H1 (cell line): ENCODE measurements around the gene SF3A2. TPM values are rescaled to one million over a fixed set of nuclear protein-coding genes. Genes with fewer than 3 reads are reported as not detected.

Experiments
- ASH2L ChIP-seq: fragments of 200-600, 300-600 bp; sonication (generic); IDR thresholded peaks from one replicate; pipeline ENCODE4 v1.7.1; 2017; ENCODE audit warnings: low read length
- BRCA1 ChIP-seq: IDR thresholded peaks from 2 replicates; pipeline ENCODE4 v1.6.1; 2012; ENCODE audit warnings: low read depth, low read length, improper control_type of control experiment
- CHD1 ChIP-seq: IDR thresholded peaks from 2 replicates; pipeline ENCODE4 v1.6.1; 2012; ENCODE audit warnings: low read depth, low read length, improper control_type of control experiment
- FOSL1 ChIP-seq: IDR thresholded peaks from 2 replicates; pipeline ENCODE4 v1.6.1; 2011; ENCODE audit warnings: mild to moderate bottlenecking, low read depth, low read length, moderate library complexity; ENCODE audit not compliant: insufficient read depth
- RBBP5 ChIP-seq: IDR thresholded peaks from 2 replicates; pipeline ENCODE4 v1.7.1; 2012; ENCODE audit warnings: low read depth, mild to moderate bottlenecking, inconsistent platforms, low read length, moderate library complexity, borderline replicate concordance
- SIRT6 ChIP-seq: IDR thresholded peaks from one replicate; pipeline ENCODE4 v1.7.1; 2012; ENCODE audit warnings: low read length, inconsistent platforms
- SP2 ChIP-seq: IDR thresholded peaks from 2 replicates; pipeline ENCODE4 v1.6.1; 2012; ENCODE audit warnings: mild to moderate bottlenecking, low read length, inconsistent platforms
- YY1 ChIP-seq: IDR thresholded peaks from 2 replicates; pipeline ENCODE4 v1.6.1; 2011; ENCODE audit warnings: low read depth, mild to moderate bottlenecking, low read length
- polyA plus RNA-seq, 7 experiments: library from polyadenylated mRNA; depleted of rRNA in 3 of 7; stranded (reverse) in 5 of 7; unstranded in 2 of 7; fragments of >200 nt in 5 of 7; fragments of 200-250 nt in 2 of 7; gene quantifications; 1 replicate in 5 of 7; 2 replicates in 1 of 7; 4 replicates in 1 of 7; pipeline versions ENCODE4 v1.2.1 to v1.2.3, GENCODE V29; 2011 to 2013; ENCODE audit warnings: missing spikeins in 2 of 7, mixed read lengths in 2 of 7
- total RNA-seq: library from RNA; stranded (reverse); fragmentation: NEBNext Ultra II Directional; extraction: Animal tissue kit (Norgen Biotek cat#: 25700); gene quantifications from 2 replicates; pipeline ENCODE4 v1.2.1, GENCODE V29; 2021
- TF ChIP-seq, protein P1 (sequence below): fragments of 300-600 bp; sonication (generic); IDR thresholded peaks from 2 replicates; pipeline ENCODE4 v1.7.1; 2012; ENCODE audit warnings: low read length, moderate library complexity, mild to moderate bottlenecking, inconsistent platforms; ENCODE audit not compliant: insufficient replicate concordance
- TF ChIP-seq, protein P2 (sequence below): IDR thresholded peaks from 2 replicates; pipeline ENCODE4 v1.6.1; 2011; ENCODE audit warnings: low read depth, mild to moderate bottlenecking, low read length; ENCODE audit not compliant: insufficient read depth

The SF3A2 gene
- total and polyA plus RNA-seq, 2 of the 8 experiments (the other 6 are each of a cell fraction or from before 2014, with no cell fraction given): 15.3 to 146 TPM

DNA sequence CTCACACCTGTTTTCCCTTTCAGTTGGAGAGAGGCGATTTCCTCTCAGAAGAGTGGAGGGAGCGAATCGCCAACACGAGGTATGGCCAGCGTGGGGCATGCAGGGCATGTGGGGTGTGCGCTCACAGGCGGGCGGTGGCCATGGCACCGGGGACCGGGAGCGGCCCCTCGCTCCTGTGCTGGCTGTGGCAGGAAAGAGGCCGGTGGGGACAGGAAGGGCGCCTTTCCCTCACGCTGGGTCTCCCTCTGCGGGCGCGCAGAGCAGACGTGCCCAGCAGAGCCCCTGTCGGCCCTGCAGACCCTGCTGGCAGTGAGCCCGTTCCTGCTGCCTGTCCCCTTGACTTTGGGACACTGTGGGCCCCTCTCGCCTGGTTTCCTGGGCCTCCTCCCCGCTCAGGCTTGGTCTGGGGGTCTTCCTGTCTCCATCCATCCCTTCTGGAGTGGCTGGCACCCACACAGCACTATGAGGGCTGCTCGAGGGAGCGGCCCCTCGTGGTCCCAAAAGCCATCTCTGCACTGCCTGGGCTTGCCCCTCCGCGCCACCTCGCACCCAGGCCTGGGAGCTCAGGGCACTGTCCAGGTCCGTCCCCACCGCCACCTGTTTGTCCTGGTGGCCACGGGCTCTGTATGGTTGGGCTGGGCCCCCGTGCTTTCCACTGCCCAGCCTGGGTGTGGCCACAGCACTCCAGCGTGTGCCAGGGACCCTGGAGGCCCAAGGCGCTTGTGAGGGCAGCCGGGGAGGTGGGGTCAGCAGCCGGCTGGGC lies 36.6 kb upstream of the SF3A2 start (continued):
- TF ChIP-seq, protein P1, sequence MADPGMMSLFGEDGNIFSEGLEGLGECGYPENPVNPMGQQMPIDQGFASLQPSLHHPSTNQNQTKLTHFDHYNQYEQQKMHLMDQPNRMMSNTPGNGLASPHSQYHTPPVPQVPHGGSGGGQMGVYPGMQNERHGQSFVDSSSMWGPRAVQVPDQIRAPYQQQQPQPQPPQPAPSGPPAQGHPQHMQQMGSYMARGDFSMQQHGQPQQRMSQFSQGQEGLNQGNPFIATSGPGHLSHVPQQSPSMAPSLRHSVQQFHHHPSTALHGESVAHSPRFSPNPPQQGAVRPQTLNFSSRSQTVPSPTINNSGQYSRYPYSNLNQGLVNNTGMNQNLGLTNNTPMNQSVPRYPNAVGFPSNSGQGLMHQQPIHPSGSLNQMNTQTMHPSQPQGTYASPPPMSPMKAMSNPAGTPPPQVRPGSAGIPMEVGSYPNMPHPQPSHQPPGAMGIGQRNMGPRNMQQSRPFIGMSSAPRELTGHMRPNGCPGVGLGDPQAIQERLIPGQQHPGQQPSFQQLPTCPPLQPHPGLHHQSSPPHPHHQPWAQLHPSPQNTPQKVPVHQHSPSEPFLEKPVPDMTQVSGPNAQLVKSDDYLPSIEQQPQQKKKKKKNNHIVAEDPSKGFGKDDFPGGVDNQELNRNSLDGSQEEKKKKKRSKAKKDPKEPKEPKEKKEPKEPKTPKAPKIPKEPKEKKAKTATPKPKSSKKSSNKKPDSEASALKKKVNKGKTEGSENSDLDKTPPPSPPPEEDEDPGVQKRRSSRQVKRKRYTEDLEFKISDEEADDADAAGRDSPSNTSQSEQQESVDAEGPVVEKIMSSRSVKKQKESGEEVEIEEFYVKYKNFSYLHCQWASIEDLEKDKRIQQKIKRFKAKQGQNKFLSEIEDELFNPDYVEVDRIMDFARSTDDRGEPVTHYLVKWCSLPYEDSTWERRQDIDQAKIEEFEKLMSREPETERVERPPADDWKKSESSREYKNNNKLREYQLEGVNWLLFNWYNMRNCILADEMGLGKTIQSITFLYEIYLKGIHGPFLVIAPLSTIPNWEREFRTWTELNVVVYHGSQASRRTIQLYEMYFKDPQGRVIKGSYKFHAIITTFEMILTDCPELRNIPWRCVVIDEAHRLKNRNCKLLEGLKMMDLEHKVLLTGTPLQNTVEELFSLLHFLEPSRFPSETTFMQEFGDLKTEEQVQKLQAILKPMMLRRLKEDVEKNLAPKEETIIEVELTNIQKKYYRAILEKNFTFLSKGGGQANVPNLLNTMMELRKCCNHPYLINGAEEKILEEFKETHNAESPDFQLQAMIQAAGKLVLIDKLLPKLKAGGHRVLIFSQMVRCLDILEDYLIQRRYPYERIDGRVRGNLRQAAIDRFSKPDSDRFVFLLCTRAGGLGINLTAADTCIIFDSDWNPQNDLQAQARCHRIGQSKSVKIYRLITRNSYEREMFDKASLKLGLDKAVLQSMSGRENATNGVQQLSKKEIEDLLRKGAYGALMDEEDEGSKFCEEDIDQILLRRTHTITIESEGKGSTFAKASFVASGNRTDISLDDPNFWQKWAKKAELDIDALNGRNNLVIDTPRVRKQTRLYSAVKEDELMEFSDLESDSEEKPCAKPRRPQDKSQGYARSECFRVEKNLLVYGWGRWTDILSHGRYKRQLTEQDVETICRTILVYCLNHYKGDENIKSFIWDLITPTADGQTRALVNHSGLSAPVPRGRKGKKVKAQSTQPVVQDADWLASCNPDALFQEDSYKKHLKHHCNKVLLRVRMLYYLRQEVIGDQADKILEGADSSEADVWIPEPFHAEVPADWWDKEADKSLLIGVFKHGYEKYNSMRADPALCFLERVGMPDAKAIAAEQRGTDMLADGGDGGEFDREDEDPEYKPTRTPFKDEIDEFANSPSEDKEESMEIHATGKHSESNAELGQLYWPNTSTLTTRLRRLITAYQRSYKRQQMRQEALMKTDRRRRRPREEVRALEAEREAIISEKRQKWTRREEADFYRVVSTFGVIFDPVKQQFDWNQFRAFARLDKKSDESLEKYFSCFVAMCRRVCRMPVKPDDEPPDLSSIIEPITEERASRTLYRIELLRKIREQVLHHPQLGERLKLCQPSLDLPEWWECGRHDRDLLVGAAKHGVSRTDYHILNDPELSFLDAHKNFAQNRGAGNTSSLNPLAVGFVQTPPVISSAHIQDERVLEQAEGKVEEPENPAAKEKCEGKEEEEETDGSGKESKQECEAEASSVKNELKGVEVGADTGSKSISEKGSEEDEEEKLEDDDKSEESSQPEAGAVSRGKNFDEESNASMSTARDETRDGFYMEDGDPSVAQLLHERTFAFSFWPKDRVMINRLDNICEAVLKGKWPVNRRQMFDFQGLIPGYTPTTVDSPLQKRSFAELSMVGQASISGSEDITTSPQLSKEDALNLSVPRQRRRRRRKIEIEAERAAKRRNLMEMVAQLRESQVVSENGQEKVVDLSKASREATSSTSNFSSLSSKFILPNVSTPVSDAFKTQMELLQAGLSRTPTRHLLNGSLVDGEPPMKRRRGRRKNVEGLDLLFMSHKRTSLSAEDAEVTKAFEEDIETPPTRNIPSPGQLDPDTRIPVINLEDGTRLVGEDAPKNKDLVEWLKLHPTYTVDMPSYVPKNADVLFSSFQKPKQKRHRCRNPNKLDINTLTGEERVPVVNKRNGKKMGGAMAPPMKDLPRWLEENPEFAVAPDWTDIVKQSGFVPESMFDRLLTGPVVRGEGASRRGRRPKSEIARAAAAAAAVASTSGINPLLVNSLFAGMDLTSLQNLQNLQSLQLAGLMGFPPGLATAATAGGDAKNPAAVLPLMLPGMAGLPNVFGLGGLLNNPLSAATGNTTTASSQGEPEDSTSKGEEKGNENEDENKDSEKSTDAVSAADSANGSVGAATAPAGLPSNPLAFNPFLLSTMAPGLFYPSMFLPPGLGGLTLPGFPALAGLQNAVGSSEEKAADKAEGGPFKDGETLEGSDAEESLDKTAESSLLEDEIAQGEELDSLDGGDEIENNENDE: no peak
- no peak for TF ChIP-seq CHD1
- no peak for TF ChIP-seq BRCA1
- TF ChIP-seq SP2: no peak
- TF ChIP-seq ASH2L: no peak
- no peak for TF ChIP-seq FOSL1
- TF ChIP-seq YY1: no peak
- TF ChIP-seq RBBP5: no peak
- TF ChIP-seq, protein P2, sequence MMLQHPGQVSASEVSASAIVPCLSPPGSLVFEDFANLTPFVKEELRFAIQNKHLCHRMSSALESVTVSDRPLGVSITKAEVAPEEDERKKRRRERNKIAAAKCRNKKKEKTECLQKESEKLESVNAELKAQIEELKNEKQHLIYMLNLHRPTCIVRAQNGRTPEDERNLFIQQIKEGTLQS: no peak
- no peak for TF ChIP-seq SIRT6
